SK-N-SH (cell line): ENCODE measurements around the gene DNAJA3.

Experiments used
- MXI1 ChIP-seq: IDR thresholded peaks from 2 replicates; pipeline ENCODE4 v1.6.1; 2012; ENCODE audit warnings: mild to moderate bottlenecking, low read depth, low read length, improper control_type of control experiment
- RAD21 ChIP-seq: IDR thresholded peaks from 2 replicates; pipeline ENCODE4 v1.6.1; 2012; ENCODE audit warnings: mild to moderate bottlenecking, low read length
- TF ChIP-seq, protein P1 (sequence below): fragments of 200-600 bp; sonication (generic); IDR thresholded peaks from 2 replicates; pipeline ENCODE4 v1.6.1; 2017; ENCODE audit warnings: antibody characterized with exemption, mild to moderate bottlenecking, moderate library complexity
- TF ChIP-seq, protein P2 (sequence below): fragments of 150-350 bp; IDR thresholded peaks from 2 replicates; pipeline ENCODE4 v1.6.1; 2017; ENCODE audit warnings: antibody characterized with exemption, low read length, low read depth, borderline replicate concordance

DNA sequence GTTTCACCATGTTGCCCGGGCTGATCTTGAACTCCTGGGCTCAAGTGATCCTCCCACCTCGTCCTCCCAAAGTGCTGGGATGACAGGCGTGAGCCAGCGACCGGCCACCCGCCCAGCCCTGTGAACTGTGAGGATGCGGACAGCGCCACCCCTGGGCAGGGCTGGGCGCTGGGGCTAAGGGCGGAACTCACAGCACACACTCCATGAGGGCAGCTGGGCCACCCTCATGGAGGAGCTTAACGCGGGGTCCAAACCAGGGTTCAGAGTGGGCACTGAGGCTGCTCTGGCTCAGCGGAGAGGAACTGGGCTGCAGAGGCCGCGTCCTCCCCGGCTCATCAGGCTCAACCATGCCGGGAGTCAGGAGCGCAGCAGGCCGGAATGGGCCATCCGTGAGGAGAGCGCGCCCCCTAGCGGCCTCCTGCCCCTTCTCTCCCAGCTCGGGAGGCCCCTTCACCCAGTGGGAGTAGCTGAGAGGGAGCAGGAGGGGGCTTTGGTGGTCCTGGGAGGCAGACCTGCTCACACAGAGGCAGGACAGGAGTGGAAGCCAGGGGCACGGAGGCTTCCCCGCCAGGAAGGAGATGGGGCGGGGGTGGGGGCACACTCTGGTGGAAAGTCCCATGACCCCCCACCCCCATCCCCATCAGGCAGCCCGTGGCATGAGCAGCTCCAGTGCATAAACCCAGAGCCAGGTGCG lies 23.1 kb upstream of the DNAJA3 start:
- TF ChIP-seq, protein P1, sequence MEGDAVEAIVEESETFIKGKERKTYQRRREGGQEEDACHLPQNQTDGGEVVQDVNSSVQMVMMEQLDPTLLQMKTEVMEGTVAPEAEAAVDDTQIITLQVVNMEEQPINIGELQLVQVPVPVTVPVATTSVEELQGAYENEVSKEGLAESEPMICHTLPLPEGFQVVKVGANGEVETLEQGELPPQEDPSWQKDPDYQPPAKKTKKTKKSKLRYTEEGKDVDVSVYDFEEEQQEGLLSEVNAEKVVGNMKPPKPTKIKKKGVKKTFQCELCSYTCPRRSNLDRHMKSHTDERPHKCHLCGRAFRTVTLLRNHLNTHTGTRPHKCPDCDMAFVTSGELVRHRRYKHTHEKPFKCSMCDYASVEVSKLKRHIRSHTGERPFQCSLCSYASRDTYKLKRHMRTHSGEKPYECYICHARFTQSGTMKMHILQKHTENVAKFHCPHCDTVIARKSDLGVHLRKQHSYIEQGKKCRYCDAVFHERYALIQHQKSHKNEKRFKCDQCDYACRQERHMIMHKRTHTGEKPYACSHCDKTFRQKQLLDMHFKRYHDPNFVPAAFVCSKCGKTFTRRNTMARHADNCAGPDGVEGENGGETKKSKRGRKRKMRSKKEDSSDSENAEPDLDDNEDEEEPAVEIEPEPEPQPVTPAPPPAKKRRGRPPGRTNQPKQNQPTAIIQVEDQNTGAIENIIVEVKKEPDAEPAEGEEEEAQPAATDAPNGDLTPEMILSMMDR, result peak; percentile 93
- TF ChIP-seq, protein P2, sequence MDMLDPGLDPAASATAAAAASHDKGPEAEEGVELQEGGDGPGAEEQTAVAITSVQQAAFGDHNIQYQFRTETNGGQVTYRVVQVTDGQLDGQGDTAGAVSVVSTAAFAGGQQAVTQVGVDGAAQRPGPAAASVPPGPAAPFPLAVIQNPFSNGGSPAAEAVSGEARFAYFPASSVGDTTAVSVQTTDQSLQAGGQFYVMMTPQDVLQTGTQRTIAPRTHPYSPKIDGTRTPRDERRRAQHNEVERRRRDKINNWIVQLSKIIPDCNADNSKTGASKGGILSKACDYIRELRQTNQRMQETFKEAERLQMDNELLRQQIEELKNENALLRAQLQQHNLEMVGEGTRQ, result no peak
- TF ChIP-seq RAD21, result peak; percentile 93
- TF ChIP-seq MXI1, result no peak
